ENCODE measurements around the gene MESP2. TPM values are rescaled to one million over a fixed set of nuclear protein-coding genes. Genes with fewer than 3 reads are reported as not detected.

MESP2 gene
- total RNA-seq, 1 experiment from 2014 or later: not detected

- Mint-ChIP-seq H3K27me3 (ENCODE audit: unreplicated experiment) (no peaks in the 10 kb centered on the region), H3K4me1 (ENCODE audit: low read depth, unreplicated experiment) (peaks cover 8% of the 10 kb centered on the region), H3K36me3 (ENCODE audit: insufficient read depth, unreplicated experiment) (peaks cover 5% of the 10 kb centered on the region), H3K4me3 (ENCODE audit: low read depth, unreplicated experiment) (no peak overlapping the region), H3K27ac (ENCODE audit: unreplicated experiment) (no peak overlapping the region), H3K9me3 (ENCODE audit: low read depth, unreplicated experiment) (no peaks in the 10 kb centered on the region)
- no peak for DNase-seq
- intact Hi-C loops (cut with micrococcal nuclease; ENCODE audit: unreplicated experiment): no loop called here
- BruUV-seq (replicated peaks): no TSS peak
- CTCF ChIA-PET: no interaction called here
- TF ChIP-seq, protein P1, sequence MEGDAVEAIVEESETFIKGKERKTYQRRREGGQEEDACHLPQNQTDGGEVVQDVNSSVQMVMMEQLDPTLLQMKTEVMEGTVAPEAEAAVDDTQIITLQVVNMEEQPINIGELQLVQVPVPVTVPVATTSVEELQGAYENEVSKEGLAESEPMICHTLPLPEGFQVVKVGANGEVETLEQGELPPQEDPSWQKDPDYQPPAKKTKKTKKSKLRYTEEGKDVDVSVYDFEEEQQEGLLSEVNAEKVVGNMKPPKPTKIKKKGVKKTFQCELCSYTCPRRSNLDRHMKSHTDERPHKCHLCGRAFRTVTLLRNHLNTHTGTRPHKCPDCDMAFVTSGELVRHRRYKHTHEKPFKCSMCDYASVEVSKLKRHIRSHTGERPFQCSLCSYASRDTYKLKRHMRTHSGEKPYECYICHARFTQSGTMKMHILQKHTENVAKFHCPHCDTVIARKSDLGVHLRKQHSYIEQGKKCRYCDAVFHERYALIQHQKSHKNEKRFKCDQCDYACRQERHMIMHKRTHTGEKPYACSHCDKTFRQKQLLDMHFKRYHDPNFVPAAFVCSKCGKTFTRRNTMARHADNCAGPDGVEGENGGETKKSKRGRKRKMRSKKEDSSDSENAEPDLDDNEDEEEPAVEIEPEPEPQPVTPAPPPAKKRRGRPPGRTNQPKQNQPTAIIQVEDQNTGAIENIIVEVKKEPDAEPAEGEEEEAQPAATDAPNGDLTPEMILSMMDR (IDR thresholded peaks at IDR 0.05; ENCODE audit: unreplicated experiment): no peak
Measured at GRCh38 chr15:89775815-89776214, 317 bp upstream of the MESP2 start.

- BruUV-seq (replicated peaks): no TSS peak
- Mint-ChIP-seq H3K9me3 (ENCODE audit: low read depth, unreplicated experiment) (no peaks in the 10 kb centered on the region), H3K27ac (ENCODE audit: unreplicated experiment) (no peak overlapping the region), H3K36me3 (ENCODE audit: insufficient read depth, unreplicated experiment) (peaks cover 5% of the 10 kb centered on the region), H3K4me1 (ENCODE audit: low read depth, unreplicated experiment) (peaks cover 17% of the 10 kb centered on the region), H3K27me3 (ENCODE audit: unreplicated experiment) (no peaks in the 10 kb centered on the region), H3K4me3 (ENCODE audit: low read depth, unreplicated experiment) (peak overlapping the region; percentile 60)
- CTCF ChIA-PET: interaction anchor here (1.1 to 1.5 kb wide), 2 partner anchors 16 to 51 kb away, joined by 3 to 5 read pairs; no protein-coding TSS in a partner anchor
- no peak for DNase-seq
- TF ChIP-seq, protein P1 (IDR thresholded peaks at IDR 0.05; ENCODE audit: unreplicated experiment): no peak
- intact Hi-C loops (cut with micrococcal nuclease; ENCODE audit: unreplicated experiment): no loop called here
Measured at GRCh38 chr15:89777073-89777751, 1.1 kb downstream of the MESP2 start.

- TF ChIP-seq, protein P1 (IDR thresholded peaks at IDR 0.05; ENCODE audit: unreplicated experiment): no peak
- Mint-ChIP-seq H3K36me3 (ENCODE audit: insufficient read depth, unreplicated experiment) (peaks cover 2% of the 10 kb centered on the region), H3K4me3 (ENCODE audit: low read depth, unreplicated experiment) (no peak overlapping the region), H3K27ac (ENCODE audit: unreplicated experiment) (no peak overlapping the region), H3K27me3 (ENCODE audit: unreplicated experiment) (no peaks in the 10 kb centered on the region), H3K9me3 (ENCODE audit: low read depth, unreplicated experiment) (no peaks in the 10 kb centered on the region), H3K4me1 (ENCODE audit: low read depth, unreplicated experiment) (peaks cover 23% of the 10 kb centered on the region)
- BruUV-seq (replicated peaks): no TSS peak
- DNase-seq: no peak
- CTCF ChIA-PET: interaction anchor here (1.1 to 1.5 kb wide), 2 partner anchors 17 to 50 kb away, joined by 3 to 5 read pairs; no protein-coding TSS in a partner anchor
- intact Hi-C loops (cut with micrococcal nuclease; ENCODE audit: unreplicated experiment): no loop called here
Measured at GRCh38 chr15:89777782-89778380, 1.7 kb downstream of the MESP2 start.

DNA sequence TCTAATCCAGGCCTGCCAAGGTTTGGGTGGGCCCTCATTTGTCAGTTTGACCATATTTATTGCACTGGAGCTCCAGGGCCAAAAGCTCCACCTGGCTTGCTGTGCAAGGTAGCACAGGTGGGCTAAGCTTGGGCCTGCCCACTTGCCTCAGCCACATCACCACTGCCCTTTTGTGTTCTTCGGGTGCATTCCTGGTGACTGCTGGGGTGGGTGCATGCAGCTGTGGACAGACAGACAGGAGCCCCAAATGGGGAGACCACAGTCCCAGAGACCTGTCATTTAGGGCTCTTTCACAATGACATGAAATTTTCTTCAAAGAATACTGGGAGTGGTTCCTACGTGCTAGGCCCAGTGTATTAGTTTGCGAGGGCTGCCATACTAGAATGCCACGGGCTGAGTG lies 2.7 kb downstream of the MESP2 start:
- BruUV-seq (replicated peaks): no TSS peak
- intact Hi-C loops (cut with micrococcal nuclease; ENCODE audit: unreplicated experiment): no loop called here
- TF ChIP-seq, protein P1 (IDR thresholded peaks at IDR 0.05; ENCODE audit: unreplicated experiment): no peak
- Mint-ChIP-seq H3K27ac (ENCODE audit: unreplicated experiment) (no peak overlapping the region), H3K36me3 (ENCODE audit: insufficient read depth, unreplicated experiment) (no peaks in the 10 kb centered on the region), H3K4me1 (ENCODE audit: low read depth, unreplicated experiment) (peaks cover 31% of the 10 kb centered on the region), H3K4me3 (ENCODE audit: low read depth, unreplicated experiment) (no peak overlapping the region), H3K9me3 (ENCODE audit: low read depth, unreplicated experiment) (no peaks in the 10 kb centered on the region), H3K27me3 (ENCODE audit: unreplicated experiment) (no peaks in the 10 kb centered on the region)
- DNase-seq: no peak
- CTCF ChIA-PET: interaction anchor here (1.5 kb wide), 1 partner anchor 18 kb away, joined by 5 read pairs; no protein-coding TSS in a partner anchor

All from Calu3 (cell line).